GM13976 (cell line): ENCODE measurements around the gene GMPPA.

Experiments
- DNase-seq: peaks from one replicate; pipeline ENCODE4 v3.0.0; 2012; ENCODE audit warnings: low spot score
- CTCF ChIP-seq: IDR thresholded peaks from 2 replicates; pipeline ENCODE4 v1.5.1; 2012; ENCODE audit warnings: borderline replicate concordance, mild to moderate bottlenecking; ENCODE audit not compliant: insufficient read depth; ENCODE audit errors: extremely low read depth, missing control alignments, control extremely low read depth
- in situ Hi-C: fragments of 300-500 bp; cut with MboI; formaldehyde crosslinking; loops from one replicate; pipeline ENCODE4 v1.12.0; 2022; ENCODE audit warnings: low sequenced_read_pairs, mixed read lengths, inconsistent platforms; ENCODE audit not compliant: unreplicated experiment

Gene GMPPA

GRCh38 chr2:219502618-219503017 is 3.9 kb downstream of the GMPPA start:
- no peak for TF ChIP-seq CTCF
- DNase-seq: no peak
- in situ Hi-C loops: no loop called here

- no peak for DNase-seq
- in situ Hi-C loops: no loop called here
- TF ChIP-seq CTCF: no peak
Measured at GRCh38 chr2:219505585-219505984, 6.9 kb downstream of the GMPPA start.

- no peak for TF ChIP-seq CTCF
- DNase-seq: no peak
- in situ Hi-C loops: no loop called here
Measured at GRCh38 chr2:219506153-219506801, 7.6 kb downstream of the GMPPA start.

- in situ Hi-C loops: no loop called here
- no peak for DNase-seq
- no peak for TF ChIP-seq CTCF
Measured at GRCh38 chr2:219506802-219507526, 8.3 kb downstream of the GMPPA start.

- in situ Hi-C loops: no loop called here
- DNase-seq: no peak
Measured at GRCh38 chr2:219507581-219508443, 9.1 kb downstream of the GMPPA start.

More at GRCh38 chr2:219507581-219508443, 9.1 kb downstream of the GMPPA start:
- TF ChIP-seq CTCF: no peak
